HEK293 (cell line): ENCODE results near the gene DENND6B.
"Not testable (repeated sequence)": the region's sequence is repeated elsewhere in the genome, so short reads cannot be mapped to it uniquely, and the experiment has no call there.

Experiments used
- CTCF ChIA-PET: fragments of 350-600 bp; formaldehyde crosslinking; extraction: SDS; loops from one replicate; lab custom pipeline; 2021; ENCODE audit warnings: antibody characterized with exemption; lab: Yijun Ruan, JAX
- POLR2A ChIA-PET: fragments of 300-600 bp; formaldehyde crosslinking; extraction: SDS; loops from one replicate; lab custom pipeline; 2020; ENCODE audit warnings: antibody characterized with exemption, inconsistent platforms; lab: Yijun Ruan, JAX
- H3K27ac ChIP-seq: fragments of 200-500 bp; sonication (Bioruptor generic); 2 replicates; pipeline ENCODE4 v1.5.1; 2014; ENCODE audit warnings: low read depth, low read length, control low read depth, inconsistent platforms; ENCODE audit errors: extremely low read depth
- H3K36me3 ChIP-seq, 2 experiments: fragments of 200-500 bp in 1 of 2; sonication (Bioruptor generic) in 1 of 2; 1 replicate in 1 of 2; 2 replicates in 1 of 2; pipeline ENCODE4 v1.5.1; 2014 to 2017; ENCODE audit warnings: inconsistent platforms in 2 of 2, low read length in 2 of 2; ENCODE audit not compliant: control insufficient read depth in 2 of 2, insufficient read depth in 1 of 2
- H3K4me1 ChIP-seq: fragments of 200-500 bp; sonication (Bioruptor generic); 2 replicates; pipeline ENCODE4 v1.5.1; 2014; ENCODE audit warnings: mild to moderate bottlenecking, low read length, inconsistent platforms; ENCODE audit not compliant: control insufficient read depth, insufficient read depth
- H3K4me3 ChIP-seq: 2 replicates; pipeline ENCODE4 v1.5.1; 2011; ENCODE audit warnings: low read depth, mild to moderate bottlenecking, control low read depth, low read length, moderate library complexity
- H3K9me3 ChIP-seq: fragments of 200-500 bp; sonication (Bioruptor generic); 2 replicates; pipeline ENCODE4 v1.5.1; 2014; ENCODE audit warnings: low read depth, low read length, inconsistent platforms; ENCODE audit not compliant: control insufficient read depth, insufficient read depth
- GLIS1 ChIP-seq: fragments of 450-650 bp; formaldehyde crosslinking; IDR thresholded peaks from 2 replicates; pipeline ENCODE4 v1.5.1; 2016; ENCODE audit warnings: missing biosample characterization, missing genetic modification characterization
- ZBTB7A ChIP-seq: fragments of 450-650 bp; formaldehyde crosslinking; IDR thresholded peaks from 2 replicates; pipeline ENCODE4 v1.5.1; 2016; ENCODE audit warnings: low read depth, missing biosample characterization, missing genetic modification characterization
- ZFP3 ChIP-seq: fragments of 450-650 bp; formaldehyde crosslinking; IDR thresholded peaks from 2 replicates; pipeline ENCODE4 v1.5.1; 2016; ENCODE audit warnings: low read depth, missing biosample characterization, missing genetic modification characterization
- TF ChIP-seq, protein P1 (sequence below): fragments of 450-650 bp; formaldehyde crosslinking; IDR thresholded peaks from 2 replicates; pipeline ENCODE4 v1.5.1; 2016; ENCODE audit warnings: missing biosample characterization, missing genetic modification characterization
- TF ChIP-seq, protein P2 (sequence below): fragments of 450-650 bp; formaldehyde crosslinking; conservative IDR thresholded peaks from 2 replicates; pipeline ENCODE4 v1.5.1; 2016; ENCODE audit warnings: low read depth, missing biosample characterization, missing genetic modification characterization
- TF ChIP-seq, protein P3 (sequence below): fragments of 450-650 bp; formaldehyde crosslinking; IDR thresholded peaks from 2 replicates; pipeline ENCODE4 v1.5.1; 2016; ENCODE audit warnings: missing biosample characterization, missing genetic modification characterization
- TF ChIP-seq, protein P4 (sequence below): fragments of 450-650 bp; formaldehyde crosslinking; IDR thresholded peaks from 2 replicates; pipeline ENCODE4 v1.5.1; 2016; ENCODE audit warnings: missing biosample characterization, missing genetic modification characterization, low read depth

The DENND6B gene

DNA sequence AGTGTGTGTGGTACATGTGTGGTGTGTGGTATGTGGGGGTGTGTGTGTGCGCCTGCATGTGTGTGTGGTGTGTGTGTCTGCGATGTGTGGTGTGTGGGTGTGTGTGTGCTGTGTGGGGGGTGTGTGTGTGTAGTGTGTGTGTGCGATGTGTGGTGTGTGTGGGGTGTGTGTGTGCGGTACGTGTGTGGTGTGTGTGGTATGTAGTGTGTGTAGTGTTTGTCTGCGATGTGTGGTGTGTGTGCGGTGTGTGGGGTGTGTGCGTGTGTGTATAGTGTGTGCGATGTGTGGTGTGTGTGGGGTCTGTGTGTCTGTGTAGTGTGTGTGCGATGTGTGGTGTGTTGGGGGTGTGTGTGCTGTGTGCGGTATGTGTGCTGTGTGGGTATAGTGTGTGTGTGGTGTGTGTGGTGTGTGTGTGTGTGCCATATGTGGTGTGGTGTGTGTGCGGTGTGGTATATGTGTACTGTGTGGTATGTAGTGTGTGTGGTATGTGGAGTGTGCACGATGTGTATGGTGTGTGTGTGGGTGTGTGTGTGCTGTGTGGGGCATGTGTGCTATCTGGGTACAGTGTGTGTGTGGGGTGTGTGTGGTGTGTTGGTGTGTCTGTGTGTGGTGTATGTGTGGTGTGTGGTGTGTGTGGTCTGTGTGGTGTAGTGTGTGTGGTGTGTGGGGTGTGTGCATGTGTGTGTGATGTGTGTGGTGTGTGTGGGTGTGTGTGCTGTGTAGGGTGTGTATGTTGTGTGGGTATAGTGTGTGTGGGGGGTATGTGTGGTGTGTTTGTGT is 10.6 kb upstream of the DENND6B start (continued):
- TF ChIP-seq, protein P1, sequence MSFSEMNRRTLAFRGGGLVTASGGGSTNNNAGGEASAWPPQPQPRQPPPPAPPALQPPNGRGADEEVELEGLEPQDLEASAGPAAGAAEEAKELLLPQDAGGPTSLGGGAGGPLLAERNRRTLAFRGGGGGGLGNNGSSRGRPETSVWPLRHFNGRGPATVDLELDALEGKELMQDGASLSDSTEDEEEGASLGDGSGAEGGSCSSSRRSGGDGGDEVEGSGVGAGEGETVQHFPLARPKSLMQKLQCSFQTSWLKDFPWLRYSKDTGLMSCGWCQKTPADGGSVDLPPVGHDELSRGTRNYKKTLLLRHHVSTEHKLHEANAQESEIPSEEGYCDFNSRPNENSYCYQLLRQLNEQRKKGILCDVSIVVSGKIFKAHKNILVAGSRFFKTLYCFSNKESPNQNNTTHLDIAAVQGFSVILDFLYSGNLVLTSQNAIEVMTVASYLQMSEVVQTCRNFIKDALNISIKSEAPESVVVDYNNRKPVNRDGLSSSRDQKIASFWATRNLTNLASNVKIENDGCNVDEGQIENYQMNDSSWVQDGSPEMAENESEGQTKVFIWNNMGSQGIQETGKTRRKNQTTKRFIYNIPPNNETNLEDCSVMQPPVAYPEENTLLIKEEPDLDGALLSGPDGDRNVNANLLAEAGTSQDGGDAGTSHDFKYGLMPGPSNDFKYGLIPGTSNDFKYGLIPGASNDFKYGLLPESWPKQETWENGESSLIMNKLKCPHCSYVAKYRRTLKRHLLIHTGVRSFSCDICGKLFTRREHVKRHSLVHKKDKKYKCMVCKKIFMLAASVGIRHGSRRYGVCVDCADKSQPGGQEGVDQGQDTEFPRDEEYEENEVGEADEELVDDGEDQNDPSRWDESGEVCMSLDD = no peak
- TF ChIP-seq ZBTB7A (tag by site-specific recombination) = no peak; the same call in 1 of the 2 replicates
- TF ChIP-seq, protein P2, sequence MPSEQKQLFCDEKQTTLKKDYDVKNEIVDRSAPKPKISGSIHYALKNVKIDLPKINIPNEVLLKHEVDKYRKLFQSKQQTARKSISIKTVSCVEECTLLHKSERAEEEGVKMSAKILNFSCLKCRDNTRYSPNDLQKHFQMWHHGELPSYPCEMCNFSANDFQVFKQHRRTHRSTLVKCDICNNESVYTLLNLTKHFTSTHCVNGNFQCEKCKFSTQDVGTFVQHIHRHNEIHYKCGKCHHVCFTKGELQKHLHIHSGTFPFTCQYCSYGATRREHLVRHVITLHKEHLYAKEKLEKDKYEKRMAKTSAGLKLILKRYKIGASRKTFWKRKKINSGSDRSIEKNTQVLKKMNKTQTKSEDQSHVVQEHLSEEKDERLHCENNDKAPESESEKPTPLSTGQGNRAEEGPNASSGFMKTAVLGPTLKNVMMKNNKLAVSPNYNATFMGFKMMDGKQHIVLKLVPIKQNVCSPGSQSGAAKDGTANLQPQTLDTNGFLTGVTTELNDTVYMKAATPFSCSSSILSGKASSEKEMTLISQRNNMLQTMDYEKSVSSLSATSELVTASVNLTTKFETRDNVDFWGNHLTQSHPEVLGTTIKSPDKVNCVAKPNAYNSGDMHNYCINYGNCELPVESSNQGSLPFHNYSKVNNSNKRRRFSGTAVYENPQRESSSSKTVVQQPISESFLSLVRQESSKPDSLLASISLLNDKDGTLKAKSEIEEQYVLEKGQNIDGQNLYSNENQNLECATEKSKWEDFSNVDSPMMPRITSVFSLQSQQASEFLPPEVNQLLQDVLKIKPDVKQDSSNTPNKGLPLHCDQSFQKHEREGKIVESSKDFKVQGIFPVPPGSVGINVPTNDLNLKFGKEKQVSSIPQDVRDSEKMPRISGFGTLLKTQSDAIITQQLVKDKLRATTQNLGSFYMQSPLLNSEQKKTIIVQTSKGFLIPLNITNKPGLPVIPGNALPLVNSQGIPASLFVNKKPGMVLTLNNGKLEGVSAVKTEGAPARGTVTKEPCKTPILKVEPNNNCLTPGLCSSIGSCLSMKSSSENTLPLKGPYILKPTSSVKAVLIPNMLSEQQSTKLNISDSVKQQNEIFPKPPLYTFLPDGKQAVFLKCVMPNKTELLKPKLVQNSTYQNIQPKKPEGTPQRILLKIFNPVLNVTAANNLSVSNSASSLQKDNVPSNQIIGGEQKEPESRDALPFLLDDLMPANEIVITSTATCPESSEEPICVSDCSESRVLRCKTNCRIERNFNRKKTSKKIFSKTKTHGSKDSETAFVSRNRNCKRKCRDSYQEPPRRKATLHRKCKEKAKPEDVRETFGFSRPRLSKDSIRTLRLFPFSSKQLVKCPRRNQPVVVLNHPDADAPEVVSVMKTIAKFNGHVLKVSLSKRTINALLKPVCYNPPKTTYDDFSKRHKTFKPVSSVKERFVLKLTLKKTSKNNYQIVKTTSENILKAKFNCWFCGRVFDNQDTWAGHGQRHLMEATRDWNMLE (tag by site-specific recombination) = no peak

DNA sequence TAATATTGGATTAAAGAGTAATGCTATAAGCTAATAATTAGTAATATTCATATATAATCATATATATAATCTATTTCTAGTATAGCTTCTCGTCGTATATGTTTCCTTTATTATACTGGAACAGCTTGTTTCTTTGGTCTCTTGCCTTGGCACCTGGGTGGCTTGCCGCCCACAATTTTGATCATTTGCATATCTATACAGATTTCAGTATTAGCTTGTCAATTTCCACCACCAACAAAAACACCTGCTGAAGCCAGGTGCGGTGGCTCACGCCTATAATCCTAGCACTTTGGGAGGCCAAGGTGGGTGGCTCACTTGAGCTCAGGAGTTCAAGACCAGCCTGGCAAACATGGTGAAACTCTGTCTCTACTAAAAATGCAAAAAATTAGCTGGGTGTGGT is 7.6 kb upstream of the DENND6B start:
- H3K4me3 ChIP-seq, H3K36me3 ChIP-seq, POLR2A ChIA-PET, H3K27ac ChIP-seq, H3K4me1 ChIP-seq, H3K9me3 ChIP-seq: not testable (repeated sequence)
- CTCF ChIA-PET = interaction anchor here (0.6 to 1.3 kb wide), 5 partner anchors 10 to 185 kb away, joined by 3 to 5 read pairs (median 4); no protein-coding TSS in a partner anchor

DNA sequence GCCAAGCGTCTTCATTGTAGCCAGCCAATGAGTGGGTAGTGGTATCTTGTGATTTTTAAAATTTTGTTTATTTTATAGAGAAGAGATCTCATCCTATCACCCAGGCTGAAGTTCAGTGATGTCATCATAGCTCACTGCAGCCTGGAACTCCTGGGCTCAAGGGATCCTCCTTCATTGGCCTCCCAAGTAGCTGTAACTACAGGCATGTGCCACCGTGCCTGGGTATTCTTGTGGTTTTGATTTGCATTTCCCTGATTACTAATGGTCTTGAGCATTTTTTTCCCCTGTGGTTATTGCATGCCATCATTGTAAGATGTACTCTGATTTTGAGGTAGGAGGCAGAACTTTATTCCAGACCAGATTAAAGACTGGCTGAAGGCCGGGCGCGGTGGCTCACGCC is 2.4 kb upstream of the DENND6B start:
- H3K4me1 ChIP-seq = no peaks in the 10 kb centered on the region
- H3K9me3 ChIP-seq = no peaks in the 10 kb centered on the region
- no peak overlapping the region for H3K27ac ChIP-seq
- CTCF ChIA-PET = interaction anchor here (0.6 to 5.3 kb wide), 6 partner anchors 12 to 169 kb away, joined by 3 to 36 read pairs (median 6); partner anchors contain the start of gene HDAC10
- POLR2A ChIA-PET = interaction anchor here (0.6 to 1.8 kb wide), 5 partner anchors 17 to 57 kb away, joined by 3 to 9 read pairs (median 4); partner anchors contain the start of gene PLXNB2
- no peaks in the 10 kb centered on the region for H3K36me3 ChIP-seq
- TF ChIP-seq GLIS1 (tag by site-specific recombination) (peak; percentile 66), ZFP3 (tag by site-specific recombination) (no peak)
- TF ChIP-seq, protein P3, sequence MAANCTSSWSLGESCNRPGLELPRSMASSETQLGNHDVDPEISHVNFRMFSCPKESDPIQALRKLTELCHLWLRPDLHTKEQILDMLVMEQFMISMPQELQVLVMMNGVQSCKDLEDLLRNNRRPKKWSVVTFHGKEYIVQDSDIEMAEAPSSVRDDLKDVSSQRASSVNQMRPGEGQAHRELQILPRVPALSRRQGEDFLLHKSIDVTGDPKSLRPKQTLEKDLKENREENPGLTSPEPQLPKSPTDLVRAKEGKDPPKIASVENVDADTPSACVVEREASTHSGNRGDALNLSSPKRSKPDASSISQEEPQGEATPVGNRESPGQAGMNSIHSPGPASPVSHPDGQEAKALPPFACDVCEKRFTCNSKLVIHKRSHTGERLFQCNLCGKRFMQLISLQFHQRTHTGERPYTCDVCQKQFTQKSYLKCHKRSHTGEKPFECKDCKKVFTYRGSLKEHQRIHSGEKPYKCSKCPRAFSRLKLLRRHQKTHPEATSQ = no peak
- TF ChIP-seq, protein P4, sequence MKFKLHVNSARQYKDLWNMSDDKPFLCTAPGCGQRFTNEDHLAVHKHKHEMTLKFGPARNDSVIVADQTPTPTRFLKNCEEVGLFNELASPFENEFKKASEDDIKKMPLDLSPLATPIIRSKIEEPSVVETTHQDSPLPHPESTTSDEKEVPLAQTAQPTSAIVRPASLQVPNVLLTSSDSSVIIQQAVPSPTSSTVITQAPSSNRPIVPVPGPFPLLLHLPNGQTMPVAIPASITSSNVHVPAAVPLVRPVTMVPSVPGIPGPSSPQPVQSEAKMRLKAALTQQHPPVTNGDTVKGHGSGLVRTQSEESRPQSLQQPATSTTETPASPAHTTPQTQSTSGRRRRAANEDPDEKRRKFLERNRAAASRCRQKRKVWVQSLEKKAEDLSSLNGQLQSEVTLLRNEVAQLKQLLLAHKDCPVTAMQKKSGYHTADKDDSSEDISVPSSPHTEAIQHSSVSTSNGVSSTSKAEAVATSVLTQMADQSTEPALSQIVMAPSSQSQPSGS = peak; percentile 58; the same call in 1 of the 2 replicates
- no peak overlapping the region for H3K4me3 ChIP-seq
